HG03342 (cell line): ENCODE data around the gene SKI.

Experiments used
- ATAC-seq: cut with Tn5 transposase; IDR thresholded peaks from one replicate; pipeline ENCODE4 v1.9.1; 2021; ENCODE audit warnings: mild to moderate bottlenecking, moderate library complexity; ENCODE audit not compliant: unreplicated experiment

The SKI gene

GRCh38 chr1:2229037-2229864 lies 1.1 kb downstream of the SKI start:
- no peak for ATAC-seq

DNA sequence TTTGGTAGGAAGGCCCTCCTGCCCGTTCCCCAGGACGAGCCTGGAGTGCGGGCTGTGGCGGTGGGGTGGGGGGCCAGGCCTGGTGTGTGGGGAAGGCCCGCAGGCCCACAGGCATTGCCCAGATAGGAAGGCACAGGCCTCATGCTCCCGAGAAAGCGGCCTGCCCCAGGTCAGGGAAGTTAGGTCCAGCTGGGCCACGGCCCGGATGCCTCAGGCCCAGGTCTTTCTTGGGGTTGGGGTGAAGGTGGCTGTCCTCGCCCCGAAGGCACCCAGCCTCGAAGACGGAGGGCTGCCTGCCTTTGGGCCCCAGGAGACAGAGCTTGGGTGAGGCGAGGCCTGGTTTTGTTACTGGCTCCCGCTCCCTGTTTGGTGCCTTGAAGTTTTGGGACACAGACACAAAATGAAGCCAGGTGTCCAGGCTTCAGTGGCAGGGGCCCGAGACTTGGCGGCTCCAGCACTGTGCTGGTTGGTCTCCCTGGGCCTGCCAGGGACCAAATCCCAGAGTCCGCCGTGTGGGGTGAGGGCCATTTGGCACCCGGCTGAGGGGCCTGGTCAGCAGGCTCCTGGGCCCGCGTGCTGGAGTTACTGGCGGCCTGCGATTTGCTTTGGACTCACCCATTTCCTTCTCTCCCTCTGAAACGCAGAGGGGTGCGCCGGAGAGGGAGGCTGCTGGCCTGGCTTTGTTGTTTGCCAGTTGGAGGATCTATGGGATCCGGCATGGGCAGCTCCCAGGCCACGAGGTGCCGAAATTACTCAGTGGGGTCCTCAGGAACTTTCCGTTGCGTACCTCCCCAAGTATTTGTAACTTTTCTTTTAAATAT lies 2.0 kb downstream of the SKI start:
- ATAC-seq, result no peak

GRCh38 chr1:2230781-2231531 lies 2.8 kb downstream of the SKI start:
- no peak for ATAC-seq

DNA sequence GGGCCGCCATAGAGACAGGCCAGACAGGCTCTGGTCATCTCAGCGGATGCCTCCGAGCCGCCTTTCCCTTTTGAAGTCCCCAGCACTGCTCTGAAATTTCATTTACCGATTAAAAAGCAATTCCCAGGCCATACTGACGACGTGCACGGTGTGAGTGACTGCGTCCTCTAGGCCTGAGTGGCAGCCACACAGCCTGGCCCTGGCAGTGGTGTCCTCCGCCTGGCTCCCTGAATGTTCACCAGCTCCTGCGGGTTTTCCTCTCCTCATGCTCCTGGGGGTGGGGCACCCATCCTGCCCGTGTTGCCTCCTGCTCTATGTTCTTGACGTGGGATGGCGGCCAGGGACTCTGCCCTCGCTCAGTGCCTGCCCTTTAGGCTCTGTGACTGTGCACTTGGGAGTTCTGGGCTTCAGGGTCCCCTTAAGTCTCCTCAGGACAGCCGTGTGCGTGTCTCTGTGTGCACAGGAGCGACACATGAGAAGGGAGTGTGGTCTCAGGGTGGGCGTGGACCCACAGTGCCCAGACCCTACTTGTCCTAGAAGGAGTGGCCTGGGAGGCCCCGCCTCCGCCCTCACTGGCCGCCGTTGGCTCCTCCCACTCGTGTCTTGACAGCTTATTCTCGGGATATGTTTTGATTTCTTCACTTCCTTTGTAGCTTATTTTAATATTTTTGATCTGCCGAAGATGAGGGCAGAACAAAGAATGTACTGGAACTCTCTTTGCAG lies 3.6 kb downstream of the SKI start:
- no peak for ATAC-seq

GRCh38 chr1:2232255-2232915 lies 4.3 kb downstream of the SKI start:
- no peak for ATAC-seq

- ATAC-seq, result no peak
Measured at GRCh38 chr1:2232916-2233438, 4.9 kb downstream of the SKI start.

DNA sequence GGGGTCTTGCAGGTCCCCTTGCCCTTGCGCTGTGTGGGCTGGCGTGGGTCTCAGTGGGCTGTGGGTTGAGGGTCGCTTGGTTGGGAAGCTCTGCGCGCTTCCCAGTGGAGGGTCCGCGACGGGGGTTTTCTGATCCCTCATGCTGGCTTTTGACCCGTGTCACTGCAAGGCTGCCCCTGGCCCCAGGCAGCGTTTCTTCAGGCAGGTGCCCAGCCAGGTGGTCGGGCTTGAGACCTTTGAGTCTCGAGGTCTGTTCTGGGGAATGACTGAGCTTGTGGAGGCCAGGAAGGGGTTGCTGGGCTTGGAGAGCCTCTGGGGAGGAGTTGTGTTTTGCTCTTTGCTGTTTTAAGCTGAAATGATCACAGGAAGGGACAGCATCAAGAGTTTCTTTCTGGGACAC lies 5.3 kb downstream of the SKI start:
- ATAC-seq, result no peak

- ATAC-seq, result no peak
Measured at GRCh38 chr1:2233997-2234761, 6.1 kb downstream of the SKI start.

DNA sequence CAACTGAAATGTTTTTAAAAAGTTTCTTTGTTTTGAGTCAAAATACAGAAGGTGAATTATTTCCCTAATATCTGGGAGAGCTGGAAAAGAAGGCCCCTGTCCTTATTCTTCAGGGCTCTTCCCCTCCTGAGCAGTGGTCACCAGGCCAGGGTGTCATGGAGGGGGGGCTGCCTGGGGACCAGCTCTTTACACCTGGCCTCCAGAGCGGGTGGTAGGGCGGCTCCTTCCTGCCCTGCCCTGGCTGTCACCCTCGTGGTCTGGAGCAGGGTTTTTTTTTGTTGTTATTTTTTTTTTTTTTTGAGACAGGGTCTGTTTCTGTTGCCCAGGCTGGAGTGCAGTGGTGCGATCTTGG lies 6.6 kb downstream of the SKI start:
- ATAC-seq, result no peak

- ATAC-seq, result no peak
Measured at GRCh38 chr1:2235300-2235998, 7.3 kb downstream of the SKI start.

DNA sequence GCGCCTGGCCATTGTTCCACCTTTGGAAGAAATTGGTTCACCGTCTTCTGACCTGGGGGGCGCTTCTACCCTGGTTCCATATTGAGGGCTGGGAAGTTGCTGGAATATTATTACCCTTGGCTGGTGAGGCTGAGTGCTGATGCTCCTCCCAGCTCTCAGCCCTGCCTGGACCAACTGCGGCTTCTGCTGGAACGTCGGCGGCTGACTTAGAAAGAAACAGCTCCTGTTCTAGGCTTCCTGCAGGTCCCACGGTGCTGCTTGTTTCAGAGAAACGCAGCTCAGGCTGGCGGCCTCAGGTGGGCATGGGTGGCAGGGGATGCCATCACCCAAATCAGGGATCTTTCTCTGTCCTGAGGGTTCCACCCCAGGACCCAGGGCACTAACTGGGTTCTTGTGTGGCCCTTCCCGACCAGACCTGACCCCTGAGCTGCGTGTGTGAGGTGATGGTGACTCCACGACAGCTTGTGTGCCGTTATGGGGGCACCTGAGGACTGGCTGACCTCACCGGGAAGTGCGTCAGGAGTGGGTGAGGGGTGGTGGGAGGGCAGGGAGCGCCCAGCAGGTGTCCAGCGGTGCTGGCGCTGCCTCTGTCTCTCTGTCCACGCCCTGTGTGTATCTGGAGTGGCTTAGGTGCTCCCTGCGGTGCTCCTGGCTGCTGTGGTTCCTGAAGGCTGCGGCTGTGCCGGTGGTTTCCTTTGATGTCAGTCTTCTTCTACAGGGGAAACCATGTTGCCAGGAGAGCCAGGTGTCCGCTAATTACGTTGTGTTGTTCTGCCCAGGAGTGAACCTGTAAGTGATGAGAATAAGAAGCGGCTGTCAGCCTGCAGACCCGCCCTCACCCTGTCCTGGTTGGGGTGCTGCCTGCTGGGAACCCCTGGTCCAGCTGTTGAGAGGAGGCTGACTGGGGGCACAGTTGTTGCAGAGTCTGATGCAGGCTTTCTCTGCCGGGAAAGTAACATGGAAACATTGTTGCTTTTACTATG lies 8.9 kb downstream of the SKI start:
- ATAC-seq, result no peak

DNA sequence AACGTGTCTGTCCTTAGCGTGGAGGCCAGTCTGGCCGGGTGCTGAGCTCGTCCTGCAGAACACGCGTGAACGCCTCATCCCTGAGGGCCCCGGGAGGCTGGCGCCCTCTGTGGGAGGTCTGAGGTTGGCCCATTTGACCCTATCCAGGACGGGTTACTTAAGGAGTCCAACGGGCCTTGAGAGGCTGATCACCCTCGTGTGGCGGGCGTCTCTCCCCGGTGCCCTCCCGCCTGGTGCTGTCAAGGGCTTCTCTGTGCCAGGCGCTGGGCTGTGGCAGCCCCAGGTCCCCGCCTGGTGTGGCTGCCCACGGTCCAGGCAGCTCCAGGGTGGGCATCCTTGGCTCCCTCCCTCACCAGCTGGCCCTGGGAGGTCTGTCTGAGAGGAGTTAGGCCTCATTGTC lies 9.7 kb downstream of the SKI start:
- no peak for ATAC-seq

GRCh38 chr1:2238361-2239012 lies 10.4 kb downstream of the SKI start:
- no peak for ATAC-seq

- ATAC-seq, result no peak
Measured at GRCh38 chr1:2239013-2239370, 10.9 kb downstream of the SKI start.

DNA sequence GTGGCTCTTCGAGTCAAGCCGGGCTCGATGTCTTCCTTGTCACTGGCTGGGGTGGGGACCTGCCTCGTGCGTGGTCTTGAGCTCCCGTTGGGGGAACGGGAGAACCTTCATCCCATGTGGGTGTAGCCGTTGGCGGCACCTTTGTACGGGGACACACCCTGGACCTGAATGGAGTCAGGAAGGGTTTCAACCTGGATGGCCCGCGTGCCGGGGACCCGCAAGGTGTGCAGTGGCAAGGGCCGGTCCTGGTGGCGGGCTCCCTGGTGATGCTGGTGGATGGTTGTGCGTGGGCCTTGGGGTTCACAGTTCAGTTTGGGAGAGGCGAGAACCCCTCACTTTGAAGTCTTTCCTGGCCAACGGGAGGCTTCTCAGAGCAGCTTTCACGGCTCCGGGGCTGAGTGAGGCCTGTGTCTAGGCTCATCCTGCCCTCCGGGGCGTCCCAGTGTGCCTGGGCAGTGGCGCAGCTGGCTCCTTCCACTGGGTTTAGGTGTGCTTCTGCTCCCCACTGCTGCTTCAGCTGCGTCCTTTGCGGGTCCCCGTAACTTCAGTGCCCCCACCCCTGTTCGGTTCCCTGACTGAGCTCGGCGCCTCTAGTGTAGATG lies 11.4 kb downstream of the SKI start:
- no peak for ATAC-seq

- no peak for ATAC-seq
Measured at GRCh38 chr1:2240270-2241156, 12.4 kb downstream of the SKI start.
